ENCODE measurements around the gene COL11A2. TPM values are rescaled to one million over a fixed set of nuclear protein-coding genes. Genes with fewer than 3 reads are reported as not detected.
A peak's percentile ranks its signal among the peaks of the same experiment; 100 is the strongest.

COL11A2 gene
- total RNA-seq, 4 donors from 2014 or later, result 0.16 to 0.30 (median 0.28) TPM

DNA sequence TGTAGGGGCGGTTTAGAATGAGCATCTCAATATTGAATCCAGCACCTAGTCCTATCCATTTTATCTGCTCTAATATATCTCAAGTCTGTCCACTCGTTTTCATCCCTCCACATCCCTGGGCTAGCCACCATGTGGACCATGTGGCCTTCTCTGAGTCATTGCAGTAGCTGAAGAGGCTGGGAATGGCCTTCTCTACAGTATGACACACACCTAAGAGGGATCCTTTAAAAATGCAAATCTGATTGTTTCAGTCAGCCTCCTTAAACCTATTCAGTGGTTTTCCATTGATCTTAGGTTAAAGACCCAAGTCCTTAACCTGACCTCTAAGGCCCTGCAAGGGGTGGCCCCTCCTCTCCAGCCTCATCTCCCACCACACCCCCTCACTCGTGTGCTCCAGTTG, 25.4 kb upstream of the COL11A2 start:
- intact Hi-C loops (cut with DNase I; ENCODE audit: low total_unique reads), result no loop called here
- H3K4me3 ChIP-seq (ENCODE audit: low read depth, poor library complexity, severe bottlenecking), result no peak overlapping the region
- 68 to 78% methylated on average over 3 of the region's 3 CpGs for WGBS, 2 donors
- no peak for TF ChIP-seq POLR2A (IDR thresholded peaks at IDR 0.05)
- TF ChIP-seq CTCF (IDR thresholded peaks at IDR 0.05), result no peak
- DNase-seq (ENCODE audit: low spot score in 2 of 2), result peak in 1 of 2 donors; percentile 23

DNA sequence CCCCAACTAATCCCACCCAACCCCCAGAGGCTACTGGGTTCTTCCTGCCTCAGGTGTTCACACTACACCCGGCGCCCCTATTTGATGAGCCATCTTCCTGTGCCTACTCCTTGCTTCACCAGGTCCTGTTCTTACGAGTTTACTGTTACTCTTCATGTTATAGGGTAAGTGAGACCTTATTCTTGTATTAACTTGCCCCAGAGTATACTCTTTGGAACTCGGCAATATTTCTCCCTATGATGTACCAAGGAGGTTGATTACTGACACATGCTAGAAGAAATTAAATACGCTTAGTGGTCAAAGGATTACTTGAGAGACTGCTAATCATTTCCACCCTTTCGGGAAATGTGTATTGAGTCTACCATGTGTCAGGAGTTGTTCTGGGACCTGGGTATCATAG, 25.0 kb upstream of the COL11A2 start:
- TF ChIP-seq CTCF (IDR thresholded peaks at IDR 0.05) (no peak), POLR2A (IDR thresholded peaks at IDR 0.05) (no peak)
- no peak for DNase-seq (ENCODE audit: low spot score in 2 of 2)
- intact Hi-C loops (cut with DNase I; ENCODE audit: low total_unique reads), result no loop called here
- no peak overlapping the region for H3K4me3 ChIP-seq (ENCODE audit: low read depth, poor library complexity, severe bottlenecking)
- WGBS, 2 donors, result 62 to 72% methylated on average over 6 of the region's 6 CpGs

DNA sequence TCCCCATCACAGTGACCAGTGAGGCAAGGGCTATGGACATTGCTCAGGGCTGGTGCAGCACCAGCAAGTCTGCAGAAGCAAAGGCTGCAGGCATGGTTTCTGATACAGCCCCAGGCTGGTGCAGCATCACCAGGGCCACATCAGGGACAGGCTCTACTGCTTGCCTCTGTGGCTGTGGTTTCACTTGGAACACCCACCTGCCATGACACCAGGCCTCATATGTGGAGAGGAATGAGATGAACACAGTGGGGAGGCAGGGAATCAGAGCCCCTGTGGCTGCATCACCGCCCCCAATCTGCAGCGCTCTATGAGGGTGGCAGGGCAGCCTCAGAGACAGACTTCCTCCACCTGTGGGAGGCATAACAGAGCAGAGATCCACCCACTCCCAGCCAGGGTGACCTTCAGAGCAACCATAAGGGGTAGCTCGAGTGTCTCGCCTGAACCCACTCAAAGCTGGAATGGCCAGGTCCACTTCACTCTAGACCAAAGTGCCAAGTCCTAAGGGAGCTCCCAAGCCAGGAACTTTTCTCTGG, 23.9 kb upstream of the COL11A2 start:
- TF ChIP-seq CTCF (IDR thresholded peaks at IDR 0.05) (no peak), POLR2A (IDR thresholded peaks at IDR 0.05) (no peak)
- H3K4me3 ChIP-seq (ENCODE audit: low read depth, poor library complexity, severe bottlenecking), result no peak overlapping the region
- intact Hi-C loops (cut with DNase I; ENCODE audit: low total_unique reads), result no loop called here
- DNase-seq (ENCODE audit: low spot score in 2 of 2), result peak in 1 of 2 donors; percentile 57
- 86 to 89% methylated on average over 2 to 4 of the region's 4 CpGs for WGBS, 2 donors

DNA sequence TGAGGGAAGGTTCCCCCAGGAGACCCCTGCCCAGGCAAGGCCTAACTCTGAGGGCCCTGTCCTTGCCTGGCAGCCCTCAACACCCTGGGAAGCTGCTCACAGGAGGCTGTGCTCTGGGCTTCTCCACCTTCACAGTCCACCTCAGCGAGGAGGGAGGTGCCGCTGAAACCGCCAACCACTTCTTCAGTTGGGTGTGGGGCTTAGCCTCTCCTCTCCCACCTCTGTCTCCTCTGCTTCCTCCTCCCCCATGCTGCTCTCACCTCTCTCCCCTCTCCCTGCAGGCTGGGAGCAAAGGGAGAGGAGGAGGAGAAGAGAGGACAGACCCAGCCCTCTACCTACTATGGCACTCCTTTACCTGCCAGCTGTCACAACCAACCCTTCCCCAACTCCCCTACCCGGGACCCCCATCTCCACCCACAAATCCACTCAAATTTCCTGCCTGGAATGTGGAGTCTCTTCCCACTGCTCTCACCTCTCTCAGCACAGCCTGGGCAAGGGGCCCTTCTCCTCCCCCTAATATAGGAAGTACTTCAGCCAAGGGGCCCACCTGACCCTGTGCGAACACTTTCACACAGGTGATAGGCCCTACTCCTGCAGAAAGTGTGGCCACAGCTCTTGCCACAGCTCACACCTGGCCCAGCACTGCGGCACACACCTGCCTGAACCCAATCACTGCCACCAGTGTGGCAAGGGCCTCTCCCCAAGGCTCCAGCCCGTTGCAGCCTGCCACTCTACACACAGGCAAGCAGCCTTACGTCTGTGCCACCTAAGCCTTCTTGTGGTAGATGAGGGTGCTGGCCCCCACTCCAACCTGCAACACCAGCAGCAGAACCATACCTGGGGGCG, 23.2 kb upstream of the COL11A2 start:
- H3K4me3 ChIP-seq (ENCODE audit: low read depth, poor library complexity, severe bottlenecking), result no peak overlapping the region
- WGBS, 2 donors, result 75 to 84% methylated on average over 7 to 8 of the region's 9 CpGs
- no peak for TF ChIP-seq POLR2A (IDR thresholded peaks at IDR 0.05)
- TF ChIP-seq CTCF (IDR thresholded peaks at IDR 0.05), result no peak
- peak in 1 of 2 donors; percentile 61 for DNase-seq (ENCODE audit: low spot score in 2 of 2)
- intact Hi-C loops (cut with DNase I; ENCODE audit: low total_unique reads), result no loop called here

DNA sequence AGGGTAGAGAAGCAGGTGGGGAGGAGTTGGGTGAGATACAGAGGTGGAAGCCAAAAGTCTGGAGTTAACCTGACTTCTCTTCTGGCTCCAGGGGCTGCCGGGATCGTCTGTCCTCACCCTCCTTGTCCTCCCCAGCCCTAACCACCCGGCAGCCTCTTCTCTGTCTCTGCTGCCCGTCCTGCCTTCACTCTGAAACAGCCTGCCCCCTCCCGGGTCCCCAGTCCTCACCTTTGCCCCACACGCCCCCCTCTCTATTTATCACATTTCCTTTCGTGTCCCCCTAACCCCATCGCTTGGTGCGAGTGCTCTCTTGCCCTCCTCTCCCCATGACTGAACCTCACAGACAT, 21.7 kb upstream of the COL11A2 start:
- intact Hi-C loops (cut with DNase I; ENCODE audit: low total_unique reads), result no loop called here
- TF ChIP-seq POLR2A (IDR thresholded peaks at IDR 0.05), result no peak
- TF ChIP-seq CTCF (IDR thresholded peaks at IDR 0.05), result no peak
- DNase-seq (ENCODE audit: low spot score in 2 of 2), result peak in 1 of 2 donors; percentile 80
- WGBS, 2 donors, result 11 to 21% methylated on average over 9 of the region's 9 CpGs
- H3K4me3 ChIP-seq (ENCODE audit: low read depth, poor library complexity, severe bottlenecking), result no peak overlapping the region

Data from lower leg skin (tissue), 4 donors.